NB4 (cell line): ENCODE data around the gene TMA16.

Source experiments
- DNase-seq: peaks from one replicate; pipeline ENCODE4 v3.0.0; 2010; ENCODE audit warnings: low read depth
- H3K4me3 ChIP-seq: one replicate; pipeline ENCODE4 v1.5.1; 2011; ENCODE audit warnings: mild to moderate bottlenecking, low read depth, low read length, moderate library complexity
- MYC ChIP-seq: IDR thresholded peaks from 2 replicates; pipeline ENCODE4 v1.6.1; 2011; ENCODE audit warnings: low read depth, low read length
- POLR2A ChIP-seq: IDR thresholded peaks from 2 replicates; pipeline ENCODE4 v1.6.1; 2011; ENCODE audit warnings: mild to moderate bottlenecking; ENCODE audit not compliant: insufficient read length; ENCODE audit errors: extremely low read depth
- TF ChIP-seq, protein P1 (sequence below): IDR thresholded peaks from 2 replicates; pipeline ENCODE4 v1.6.1; 2011; ENCODE audit warnings: low read depth, low read length
- TF ChIP-seq, protein P2 (sequence below): IDR thresholded peaks from one replicate; pipeline ENCODE4 v1.5.1; 2012; ENCODE audit warnings: low read depth, low read length

Gene TMA16

DNA sequence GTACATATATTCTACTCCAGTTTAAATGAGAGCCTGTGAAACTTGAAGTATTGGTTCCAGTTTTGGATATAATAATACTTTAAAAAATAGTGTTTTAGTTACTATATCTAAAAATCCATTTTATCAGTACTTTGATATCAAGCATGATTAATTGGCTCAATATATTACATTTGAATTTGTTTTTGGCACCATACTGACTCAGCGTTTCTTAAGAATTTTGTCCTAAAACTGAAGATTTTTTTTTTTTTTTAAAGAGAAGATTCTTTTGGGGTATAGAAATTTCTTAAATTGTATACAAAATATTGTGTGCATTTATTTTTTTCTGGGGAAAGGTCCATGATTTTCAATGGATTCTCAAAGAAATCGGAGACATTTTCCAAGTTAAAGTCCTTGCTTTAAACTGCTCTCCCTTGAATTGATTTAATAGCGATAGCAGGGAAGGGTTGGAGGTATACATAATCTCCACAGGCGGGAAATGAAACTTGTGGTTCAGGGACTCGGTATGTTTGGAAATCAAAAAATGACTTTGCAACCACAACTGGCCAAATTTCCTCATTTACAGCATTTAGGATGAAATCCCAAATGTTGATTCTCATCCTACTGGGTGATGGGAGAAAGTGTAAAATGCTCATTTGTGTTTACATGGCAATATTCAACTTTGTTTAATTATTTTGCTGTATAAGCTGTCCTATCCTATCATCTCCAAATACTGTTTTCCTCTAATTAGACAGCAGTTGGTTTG lies 62.3 kb downstream of the TMA16 start:
- no peak overlapping the region for H3K4me3 ChIP-seq
- DNase-seq = no peak
- TF ChIP-seq, protein P1, sequence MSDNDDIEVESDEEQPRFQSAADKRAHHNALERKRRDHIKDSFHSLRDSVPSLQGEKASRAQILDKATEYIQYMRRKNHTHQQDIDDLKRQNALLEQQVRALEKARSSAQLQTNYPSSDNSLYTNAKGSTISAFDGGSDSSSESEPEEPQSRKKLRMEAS = no peak
- TF ChIP-seq MYC = no peak

DNA sequence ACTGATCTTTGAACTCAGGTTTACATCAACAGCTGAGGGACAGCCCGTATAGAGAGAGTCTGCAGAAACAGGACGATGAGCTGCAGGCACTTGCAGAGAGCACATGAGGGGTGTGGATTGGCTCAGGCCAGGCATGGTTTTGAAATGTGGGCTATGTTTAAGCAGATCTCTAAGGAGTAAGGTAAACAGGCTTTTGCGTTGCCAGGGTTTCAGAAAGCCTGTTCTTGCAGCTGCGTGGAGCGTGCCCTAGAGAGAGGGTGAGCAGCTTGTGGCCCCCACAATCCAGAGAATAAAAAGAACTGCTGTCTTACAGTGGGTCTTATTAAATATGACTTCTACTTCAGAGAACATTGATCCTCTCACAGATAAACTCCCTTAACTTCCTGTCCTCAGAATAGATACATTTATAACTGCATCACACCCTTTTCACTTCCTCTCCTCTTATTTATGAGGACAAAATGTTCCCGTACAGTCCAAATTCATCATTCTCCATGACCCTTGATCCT lies 64.1 kb downstream of the TMA16 start:
- TF ChIP-seq, protein P2, sequence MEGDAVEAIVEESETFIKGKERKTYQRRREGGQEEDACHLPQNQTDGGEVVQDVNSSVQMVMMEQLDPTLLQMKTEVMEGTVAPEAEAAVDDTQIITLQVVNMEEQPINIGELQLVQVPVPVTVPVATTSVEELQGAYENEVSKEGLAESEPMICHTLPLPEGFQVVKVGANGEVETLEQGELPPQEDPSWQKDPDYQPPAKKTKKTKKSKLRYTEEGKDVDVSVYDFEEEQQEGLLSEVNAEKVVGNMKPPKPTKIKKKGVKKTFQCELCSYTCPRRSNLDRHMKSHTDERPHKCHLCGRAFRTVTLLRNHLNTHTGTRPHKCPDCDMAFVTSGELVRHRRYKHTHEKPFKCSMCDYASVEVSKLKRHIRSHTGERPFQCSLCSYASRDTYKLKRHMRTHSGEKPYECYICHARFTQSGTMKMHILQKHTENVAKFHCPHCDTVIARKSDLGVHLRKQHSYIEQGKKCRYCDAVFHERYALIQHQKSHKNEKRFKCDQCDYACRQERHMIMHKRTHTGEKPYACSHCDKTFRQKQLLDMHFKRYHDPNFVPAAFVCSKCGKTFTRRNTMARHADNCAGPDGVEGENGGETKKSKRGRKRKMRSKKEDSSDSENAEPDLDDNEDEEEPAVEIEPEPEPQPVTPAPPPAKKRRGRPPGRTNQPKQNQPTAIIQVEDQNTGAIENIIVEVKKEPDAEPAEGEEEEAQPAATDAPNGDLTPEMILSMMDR = no peak
- no peak overlapping the region for H3K4me3 ChIP-seq
- no peak for DNase-seq

DNA sequence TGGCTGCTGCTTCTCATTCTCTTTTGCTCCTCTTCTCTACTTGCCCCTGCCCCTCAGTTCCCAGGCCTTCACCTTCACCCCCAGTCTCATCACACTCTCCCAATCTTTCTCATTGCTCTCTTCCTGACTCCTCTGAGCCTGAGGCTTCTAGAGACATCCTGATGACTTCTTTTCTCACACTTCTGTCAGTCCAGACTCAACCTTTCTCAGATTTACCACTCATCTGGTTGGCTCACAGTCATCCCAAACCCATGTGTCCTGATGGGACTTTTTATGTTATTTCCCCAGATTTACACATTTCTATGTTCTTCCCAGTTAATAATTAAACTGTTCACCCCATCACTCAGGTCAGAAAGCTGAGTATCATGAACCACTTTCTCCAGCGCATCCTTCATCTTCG lies 68.0 kb downstream of the TMA16 start:
- no peak for TF ChIP-seq MYC
- TF ChIP-seq, protein P2 = no peak
- TF ChIP-seq, protein P1 = no peak
- TF ChIP-seq POLR2A = no peak
- DNase-seq = no peak
- H3K4me3 ChIP-seq = no peak overlapping the region

DNA sequence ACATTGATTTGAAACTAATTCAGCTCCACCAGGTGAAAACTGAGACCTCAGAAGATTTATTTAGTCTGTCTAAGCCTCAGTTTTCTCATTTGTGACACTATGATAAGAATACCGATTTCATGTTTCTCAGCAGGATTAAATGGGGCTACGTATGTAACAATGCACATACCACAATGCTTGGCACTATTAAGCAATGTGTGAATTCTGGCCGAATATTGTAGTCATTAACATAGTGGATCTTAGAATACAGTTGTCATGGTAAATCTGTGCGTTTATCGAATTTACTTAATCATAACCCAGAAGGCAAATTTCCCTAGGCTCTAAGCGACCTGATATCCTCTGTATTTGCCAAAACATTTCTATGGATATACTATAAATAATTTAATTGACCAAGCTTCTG lies 69.1 kb downstream of the TMA16 start:
- no peak for DNase-seq
- H3K4me3 ChIP-seq = no peak overlapping the region
- TF ChIP-seq POLR2A (no peak), MYC (no peak)
- TF ChIP-seq, protein P2 = no peak
- TF ChIP-seq, protein P1 = no peak

DNA sequence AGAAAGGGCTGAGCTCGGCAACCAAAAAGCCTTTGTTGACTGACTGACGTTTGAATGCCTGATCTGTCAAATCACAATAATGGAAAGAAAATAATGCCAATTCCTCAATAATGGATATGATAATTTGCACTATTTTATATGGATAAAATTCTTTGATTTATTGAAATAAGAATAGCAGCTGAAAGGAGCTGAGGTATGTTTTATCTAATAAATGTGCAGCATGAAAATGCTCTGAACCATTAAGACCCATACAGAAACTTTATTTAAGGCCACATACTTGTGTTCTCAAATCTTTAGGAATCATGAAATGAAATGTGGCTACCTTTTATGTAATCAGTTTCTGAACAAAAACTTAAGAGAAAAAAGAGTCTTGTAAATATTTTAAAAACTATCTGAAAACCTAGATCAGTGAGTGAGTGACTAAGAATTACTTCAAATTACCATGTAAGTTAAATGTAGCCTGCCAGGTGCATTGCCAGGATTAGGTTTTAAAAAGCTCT lies 69.8 kb downstream of the TMA16 start:
- no peak for DNase-seq
- TF ChIP-seq MYC (no peak), POLR2A (no peak)
- TF ChIP-seq, protein P1 = no peak
- TF ChIP-seq, protein P2 = no peak
- no peak overlapping the region for H3K4me3 ChIP-seq

DNA sequence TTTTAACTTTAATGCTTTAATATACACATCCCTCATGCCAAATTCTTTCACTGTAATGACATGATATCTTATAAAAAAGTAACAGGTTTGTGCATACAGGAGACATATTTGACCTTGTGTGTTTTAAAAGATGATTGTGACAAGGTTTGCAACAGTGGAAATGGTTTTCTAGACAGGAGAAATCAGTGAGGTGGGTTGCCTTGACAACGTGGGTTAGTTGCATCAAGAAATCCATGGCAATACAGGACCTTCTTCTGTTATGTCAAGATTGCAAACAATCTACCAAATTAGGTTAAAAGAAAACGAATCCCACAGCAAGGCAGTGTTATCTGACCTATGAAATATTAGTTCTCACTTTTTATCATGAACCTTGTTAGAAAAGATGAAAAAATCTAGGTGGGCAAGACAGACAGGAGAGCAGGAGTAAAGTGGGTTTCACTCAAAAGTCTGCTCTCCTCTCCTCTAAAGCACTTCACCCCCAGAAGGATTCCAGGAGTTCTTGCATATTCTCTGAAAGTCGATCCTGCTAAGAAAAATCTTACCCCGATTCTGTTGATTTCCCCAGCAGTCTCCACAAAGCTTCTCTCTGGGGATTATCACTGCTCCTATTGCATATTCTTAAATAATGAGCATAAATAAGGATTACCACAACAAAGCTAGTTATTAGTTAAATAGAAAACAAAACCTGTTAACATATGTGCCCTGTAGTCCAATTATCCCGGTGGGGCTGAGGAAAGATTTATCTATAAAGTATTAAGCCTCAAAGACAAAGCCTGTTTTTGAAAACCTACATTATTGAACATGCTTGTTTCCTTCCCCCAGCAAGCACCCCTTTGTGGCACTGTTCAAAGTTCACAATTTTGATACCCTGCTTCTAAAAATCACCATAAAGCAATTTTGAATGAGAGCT lies 71.0 kb downstream of the TMA16 start:
- no peak for DNase-seq
- TF ChIP-seq, protein P2 = no peak
- TF ChIP-seq, protein P1 = no peak
- TF ChIP-seq MYC (no peak), POLR2A (no peak)
- no peak overlapping the region for H3K4me3 ChIP-seq
